ENCODE measurements around the gene UQCR10.

Gene UQCR10

DNA sequence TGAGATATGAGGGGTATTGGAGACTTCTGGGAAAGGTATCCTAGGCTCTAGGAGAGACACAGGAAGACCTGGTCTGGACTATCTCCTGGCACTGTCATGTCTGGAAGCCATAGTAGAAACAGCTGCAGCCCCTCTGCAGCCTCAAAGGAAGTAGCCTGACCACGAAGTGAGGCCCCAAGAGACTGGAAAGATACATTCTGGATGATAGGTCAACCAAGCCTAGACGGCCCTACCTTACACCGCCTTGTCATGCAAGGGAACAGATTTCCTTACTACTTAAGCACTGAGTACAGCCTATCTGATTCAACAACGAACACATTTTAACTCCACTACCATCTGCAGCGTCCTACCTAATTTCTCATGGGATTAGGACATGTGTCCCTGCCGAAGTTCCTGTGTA is 31.1 kb downstream of the UQCR10 start:
- no peak for DNase-seq (ENCODE audit: low read depth in 2 of 2)

GRCh38 chr22:29798801-29799200 is 31.6 kb downstream of the UQCR10 start:
- no peak for DNase-seq (ENCODE audit: low read depth in 2 of 2)

DNA sequence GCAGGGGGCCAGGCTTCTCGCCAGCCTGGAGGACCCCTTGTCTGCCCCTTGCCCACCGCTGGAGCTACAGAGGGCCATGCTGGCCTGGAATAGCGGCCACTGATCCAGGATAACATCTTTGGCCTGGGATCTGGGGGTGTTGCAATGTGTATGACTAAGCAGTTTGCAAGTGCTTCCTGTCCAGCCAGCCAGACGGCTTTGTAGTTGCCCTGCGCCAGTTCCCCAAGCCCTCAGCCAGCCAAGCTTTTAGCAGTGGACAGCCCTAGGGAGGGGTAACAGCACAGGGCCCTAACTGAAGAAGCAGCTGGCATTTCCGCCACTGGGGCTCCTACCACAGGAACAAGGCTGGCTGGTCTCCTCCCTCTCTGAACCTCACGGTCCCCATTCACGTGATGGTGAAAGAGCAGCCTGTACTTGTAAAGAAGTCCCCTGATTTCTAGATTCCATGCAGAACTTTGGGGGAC is 32.1 kb downstream of the UQCR10 start:
- DNase-seq (ENCODE audit: low read depth in 2 of 2), result no peak

DNA sequence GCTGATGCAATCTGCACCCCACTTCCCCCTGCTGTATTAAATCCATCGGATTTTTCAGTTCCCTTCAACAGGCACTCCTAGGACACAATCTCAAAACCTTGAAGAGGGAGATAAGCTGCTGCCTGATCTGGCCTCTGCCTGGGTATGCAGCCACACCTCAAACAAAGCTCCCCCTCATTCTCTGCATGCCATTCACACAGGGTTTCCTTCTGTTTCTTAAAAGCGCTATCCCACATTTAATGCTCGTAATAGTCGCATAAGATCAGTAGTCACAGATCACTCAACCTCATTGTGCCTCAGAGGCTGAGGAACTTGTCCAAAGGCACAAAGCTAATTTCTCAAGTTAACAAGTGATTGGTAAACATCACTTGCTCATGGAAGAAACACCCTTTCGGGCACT is 34.0 kb downstream of the UQCR10 start:
- DNase-seq (ENCODE audit: low read depth in 2 of 2), result no peak

- DNase-seq (ENCODE audit: low read depth in 2 of 2), result no peak
Measured at GRCh38 chr22:29801796-29802195, 34.6 kb downstream of the UQCR10 start.

DNA sequence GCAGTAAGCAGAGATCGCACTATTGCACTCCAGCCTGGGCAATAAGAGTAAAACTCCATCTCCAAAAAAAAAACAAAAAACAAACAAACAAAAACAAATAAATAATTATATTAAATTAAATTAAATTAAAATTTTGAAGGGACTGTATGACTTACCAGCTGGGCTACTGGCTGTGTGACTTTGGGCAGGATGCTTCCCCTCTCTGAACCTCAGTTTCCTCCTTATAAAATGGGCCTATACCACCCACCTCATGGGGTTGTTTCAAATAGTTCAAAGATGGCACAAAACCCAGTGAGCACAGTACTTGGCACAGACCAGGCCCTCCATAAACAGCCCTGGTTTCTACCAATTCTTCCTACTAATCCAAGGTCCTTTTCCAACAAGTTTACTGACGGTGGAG is 36.0 kb downstream of the UQCR10 start:
- DNase-seq (ENCODE audit: low read depth in 2 of 2), result no peak

DNA sequence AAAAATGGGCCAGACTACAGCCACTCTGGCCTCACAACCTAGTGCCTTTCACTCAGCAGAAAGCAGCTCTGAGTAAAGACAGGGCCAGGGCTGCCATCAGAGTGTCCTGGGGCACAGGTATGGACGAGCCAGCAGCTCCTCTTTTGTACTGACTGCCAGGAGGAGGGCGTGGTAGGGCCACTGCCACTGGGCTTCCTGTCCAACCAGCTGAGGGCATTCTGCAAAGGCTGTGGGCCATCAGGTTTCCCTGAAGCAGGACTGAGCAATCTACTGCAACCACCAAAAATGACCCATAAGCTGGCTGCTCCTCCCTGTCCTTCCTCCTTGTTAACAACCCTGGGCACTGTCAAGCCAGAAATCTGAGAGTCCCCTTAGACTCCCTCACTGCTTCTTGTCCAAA is 37.8 kb downstream of the UQCR10 start:
- DNase-seq (ENCODE audit: low read depth in 2 of 2), result no peak

DNA sequence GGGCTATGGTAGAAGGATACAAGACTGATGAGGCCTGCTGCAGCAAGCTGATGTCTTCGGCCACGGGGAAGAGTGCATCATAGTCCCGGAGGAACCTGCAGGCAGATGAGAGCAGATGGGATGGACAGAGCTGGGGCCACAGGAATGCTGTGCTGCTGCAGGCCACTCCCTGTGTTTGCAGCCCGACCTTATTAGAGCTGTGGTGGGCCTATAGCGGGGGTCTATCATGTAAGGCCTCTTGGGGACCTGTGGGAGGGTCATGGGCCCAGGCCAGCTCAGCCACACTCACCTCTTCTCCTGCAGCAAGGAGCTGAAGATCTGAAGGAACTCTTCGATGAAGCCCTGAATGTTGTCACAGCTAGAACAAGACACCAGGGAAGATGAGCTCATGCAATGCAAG is 39.0 kb downstream of the UQCR10 start:
- DNase-seq (ENCODE audit: low read depth in 2 of 2), result no peak

DNA sequence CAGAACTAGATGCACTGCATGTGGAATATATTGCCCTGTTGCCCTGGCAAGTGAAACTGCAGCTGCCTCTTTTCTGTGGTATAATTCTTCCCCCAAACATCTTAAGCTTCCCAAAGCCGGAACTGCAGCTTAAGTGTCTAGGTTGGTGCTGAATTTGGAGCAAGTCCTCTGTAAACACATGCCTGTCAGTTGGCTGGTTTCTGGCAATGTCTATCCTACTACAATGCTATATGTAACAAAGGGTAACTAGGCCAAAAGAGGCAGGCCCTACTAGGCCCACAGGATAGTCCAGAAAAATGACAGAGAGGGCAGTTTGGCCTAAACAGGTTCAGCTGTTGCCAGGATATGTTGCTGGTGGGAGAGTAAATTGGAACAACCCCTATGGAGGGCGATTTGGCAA is 43.0 kb downstream of the UQCR10 start:
- DNase-seq (ENCODE audit: low read depth in 2 of 2), result no peak

DNA sequence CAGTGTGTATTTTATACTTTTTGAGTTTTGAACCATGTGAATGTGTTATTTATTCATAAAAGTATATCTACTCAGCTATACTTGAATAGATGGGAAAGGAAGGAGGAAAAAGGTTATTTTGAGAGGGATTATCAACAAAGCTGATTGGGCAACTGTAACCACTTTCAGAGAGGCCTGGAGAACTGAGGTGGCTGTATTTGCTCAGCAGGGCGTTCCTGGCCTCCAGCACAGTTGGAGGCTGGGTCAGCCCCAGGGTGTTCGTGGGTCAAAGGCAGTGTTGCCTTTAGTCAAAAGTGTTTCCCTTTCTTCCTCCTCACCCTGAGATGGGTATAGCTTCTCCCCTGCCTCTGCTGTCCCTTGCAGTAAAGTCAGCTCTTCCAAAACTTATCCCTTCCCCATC is 44.2 kb downstream of the UQCR10 start:
- DNase-seq (ENCODE audit: low read depth in 2 of 2), result no peak

- DNase-seq (ENCODE audit: low read depth in 2 of 2), result no peak
Measured at GRCh38 chr22:29813126-29813525, 46.0 kb downstream of the UQCR10 start.

- DNase-seq (ENCODE audit: low read depth in 2 of 2), result no peak
Measured at GRCh38 chr22:29813563-29813962, 46.4 kb downstream of the UQCR10 start.

GRCh38 chr22:29814003-29814402 is 46.8 kb downstream of the UQCR10 start:
- DNase-seq (ENCODE audit: low read depth in 2 of 2), result no peak

DNA sequence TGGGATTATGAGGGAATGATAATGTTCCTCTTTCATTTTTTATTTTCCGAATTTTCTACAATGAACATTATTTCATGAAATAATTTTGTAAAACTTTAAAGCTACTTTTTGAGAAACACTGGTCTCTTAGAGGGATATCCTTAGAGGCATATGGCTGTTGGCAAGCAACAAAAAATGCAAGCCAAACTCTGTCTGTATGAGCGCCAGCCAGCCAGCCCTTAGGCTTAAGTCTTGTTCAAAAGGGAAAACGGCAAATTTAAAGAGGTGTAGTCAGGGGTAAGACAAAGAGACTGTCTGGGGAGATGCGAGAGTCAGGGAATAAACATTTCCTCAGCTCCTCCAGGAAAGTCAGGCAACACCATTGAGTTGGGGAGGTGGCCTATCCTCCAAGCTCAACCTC is 48.4 kb downstream of the UQCR10 start:
- DNase-seq (ENCODE audit: low read depth in 2 of 2), result no peak

DNA sequence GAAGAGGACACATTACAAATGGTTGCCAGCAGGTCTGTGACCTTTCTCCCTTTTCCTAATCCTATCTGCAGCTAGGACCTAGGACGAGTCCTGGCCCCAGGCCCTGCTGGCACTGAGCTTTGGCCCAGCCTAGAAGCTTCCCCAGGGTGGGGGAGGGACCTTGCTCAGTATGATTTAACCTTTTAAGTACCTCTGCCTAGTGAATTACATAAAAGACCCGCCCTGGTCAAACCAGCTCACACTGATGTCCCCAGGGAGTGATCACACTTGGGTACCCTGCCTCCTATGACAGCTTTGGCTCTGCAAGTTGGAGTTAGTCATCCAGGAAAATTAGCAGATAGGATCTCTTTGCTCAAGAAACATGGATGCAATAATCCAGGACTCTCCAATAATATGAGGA is 49.0 kb downstream of the UQCR10 start:
- DNase-seq (ENCODE audit: low read depth in 2 of 2), result no peak

GRCh38 chr22:29816539-29816938 is 49.4 kb downstream of the UQCR10 start:
- DNase-seq (ENCODE audit: low read depth in 2 of 2), result no peak

GRCh38 chr22:29816980-29817379 is 49.8 kb downstream of the UQCR10 start:
- DNase-seq (ENCODE audit: low read depth in 2 of 2), result no peak

DNA sequence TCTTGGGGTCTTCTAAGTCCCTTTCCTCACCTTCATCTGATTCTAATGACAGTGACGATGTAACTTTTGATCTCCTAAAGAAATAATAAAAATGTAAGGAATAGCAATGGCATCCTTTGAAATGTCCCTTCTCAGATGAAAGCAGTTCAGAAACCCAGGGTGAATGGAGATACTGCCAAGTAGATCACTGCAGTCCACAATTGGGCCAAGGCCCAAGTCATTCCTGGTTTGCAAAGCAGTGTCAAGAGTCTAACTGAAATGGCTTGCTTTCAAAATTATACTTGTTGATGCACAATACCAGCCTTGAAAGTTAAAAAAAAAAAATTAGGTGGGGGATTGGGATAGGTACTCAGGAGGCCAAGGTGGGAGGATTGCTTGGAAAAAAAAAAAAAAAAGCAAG is 50.6 kb downstream of the UQCR10 start:
- no peak for DNase-seq (ENCODE audit: low read depth in 2 of 2)

- no peak for DNase-seq (ENCODE audit: low read depth in 2 of 2)
Measured at GRCh38 chr22:29819501-29819900, 52.3 kb downstream of the UQCR10 start.

Measured in stimulated activated CD8-positive, alpha-beta memory T cell treated with anti-CD3 and anti-CD28 coated beads, Interleukin-2, amount 100 ng/mL, for 1 hour (primary cell).